Fibroblast of skin of left quadriceps (primary cell): ENCODE measurements around the gene NHP2.

ENCODE experiments used
- DNase-seq, 2 experiments: peaks; one replicate each; pipeline ENCODE4 v3.0.0-alpha.2; 2013; ENCODE audit warnings: low read depth in 2 of 2

Gene NHP2

GRCh38 chr5:178114325-178115135 is 39.2 kb downstream of the NHP2 start:
- DNase-seq, result no peak

DNA sequence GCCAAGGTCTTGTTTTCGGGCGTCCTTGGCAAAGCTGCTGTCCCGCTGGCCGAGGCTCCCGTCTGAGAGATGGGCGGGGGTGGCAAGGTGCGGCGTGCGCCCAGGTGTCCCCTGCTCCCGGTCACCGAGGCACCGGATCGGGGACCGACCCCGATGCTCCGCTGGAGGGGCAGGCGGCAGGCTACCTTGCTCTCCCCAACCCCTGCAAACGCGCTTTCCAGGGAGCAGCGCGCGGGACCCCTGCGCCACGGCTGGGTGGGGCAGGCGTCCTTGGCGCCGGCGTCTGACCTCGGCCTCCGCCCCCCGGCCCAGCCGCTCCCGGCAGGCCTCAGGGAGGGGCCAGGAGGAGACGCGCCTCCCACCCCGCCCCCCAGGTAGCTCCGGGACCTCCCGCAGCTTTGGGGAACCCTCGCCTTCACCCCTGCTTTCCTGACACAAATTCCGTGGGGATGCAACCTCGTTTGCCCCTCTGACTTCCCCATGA is 39.8 kb downstream of the NHP2 start:
- DNase-seq, result no peak

GRCh38 chr5:178113141-178113787 is 40.4 kb downstream of the NHP2 start, which contains the start of gene N4BP3:
TSS of gene N4BP3 (plus strand) at chr5:178113532. CDS start at chr5:178119584, 6,052 bp downstream.
- no peak for DNase-seq

GRCh38 chr5:178112545-178112944 is 41.1 kb downstream of the NHP2 start:
- DNase-seq, result no peak

- peak; percentile 25 to 29 for DNase-seq
Observed at GRCh38 chr5:178111925-178112324, 41.8 kb downstream of the NHP2 start.

- DNase-seq, result no peak
Observed at GRCh38 chr5:178110511-178110910, 43.2 kb downstream of the NHP2 start.

DNA sequence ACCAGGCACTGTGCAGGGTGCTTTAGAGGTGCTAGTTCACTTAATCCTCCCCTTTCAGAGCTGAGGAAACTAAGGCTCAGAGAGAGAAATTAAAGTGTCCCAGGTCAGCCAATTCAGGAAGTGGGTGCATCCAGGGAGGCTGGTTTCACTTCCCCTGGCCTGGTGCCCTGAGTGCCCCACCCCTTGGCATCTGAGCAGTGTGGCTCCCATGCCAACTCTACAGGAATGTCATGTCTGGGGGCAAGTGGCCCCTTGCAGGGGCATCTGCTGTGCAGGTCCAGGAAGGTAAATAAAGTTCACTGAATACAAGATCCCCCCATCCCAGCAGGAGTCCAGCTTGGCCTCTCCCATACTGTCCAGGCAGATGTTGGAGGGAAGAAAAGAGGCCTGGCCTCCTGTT is 44.7 kb downstream of the NHP2 start:
- no peak for DNase-seq

- DNase-seq, result no peak
Observed at GRCh38 chr5:178108446-178108845, 45.2 kb downstream of the NHP2 start.

GRCh38 chr5:178107756-178108310 is 45.9 kb downstream of the NHP2 start:
- DNase-seq, result no peak

DNA sequence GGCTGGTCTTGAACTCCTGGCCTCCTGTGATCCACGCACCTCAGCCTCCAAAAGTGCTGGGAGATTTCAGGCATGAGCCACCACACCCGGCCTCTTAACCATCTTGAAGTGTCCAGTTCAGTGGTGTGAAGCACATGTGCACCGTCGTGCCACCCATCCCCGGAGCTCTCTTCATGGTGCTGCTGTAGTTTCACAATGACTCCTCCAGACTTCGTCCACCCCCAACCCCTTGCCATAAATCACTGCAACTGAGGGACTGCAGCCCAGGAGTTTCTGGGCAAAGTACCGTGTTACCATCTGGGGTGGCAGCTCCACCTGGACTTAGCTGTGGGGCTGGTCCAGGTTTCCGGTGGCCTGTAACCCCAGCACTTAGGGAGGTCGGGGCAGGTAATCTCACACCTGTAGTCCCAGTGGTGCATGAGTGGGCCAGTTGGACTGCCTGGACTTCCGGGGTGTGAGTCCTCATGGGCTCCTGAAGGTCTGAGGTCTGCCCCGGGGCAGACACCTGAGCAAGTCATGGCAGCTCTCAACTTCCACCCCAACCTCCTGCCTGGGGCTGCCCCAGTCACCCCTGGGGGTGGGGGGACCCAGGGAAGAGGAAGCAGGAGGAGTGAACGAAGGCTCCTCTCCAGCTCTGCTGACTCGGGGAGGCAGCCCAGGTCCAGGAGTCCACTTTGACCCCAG is 47.0 kb downstream of the NHP2 start:
- DNase-seq, result no peak

DNA sequence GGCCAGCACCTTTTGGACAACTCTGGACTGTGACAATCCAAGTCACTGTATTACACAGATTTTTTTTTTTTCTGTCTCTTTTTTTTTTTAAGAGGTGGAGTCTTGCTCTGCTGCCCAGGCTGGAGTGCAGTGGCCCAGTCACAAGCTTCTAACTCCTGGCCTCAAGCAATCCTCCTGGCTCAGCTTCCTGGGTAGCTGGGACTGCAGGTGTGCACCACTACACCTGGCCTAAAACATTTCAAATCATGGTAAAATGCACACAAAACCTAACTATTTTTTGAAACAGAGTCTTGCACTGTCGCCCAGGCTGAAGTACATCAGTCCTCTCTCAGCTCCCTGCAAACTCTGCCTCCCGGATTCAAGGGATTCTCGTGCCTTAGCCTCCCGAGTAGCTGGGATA is 47.6 kb downstream of the NHP2 start:
- DNase-seq, result no peak

DNA sequence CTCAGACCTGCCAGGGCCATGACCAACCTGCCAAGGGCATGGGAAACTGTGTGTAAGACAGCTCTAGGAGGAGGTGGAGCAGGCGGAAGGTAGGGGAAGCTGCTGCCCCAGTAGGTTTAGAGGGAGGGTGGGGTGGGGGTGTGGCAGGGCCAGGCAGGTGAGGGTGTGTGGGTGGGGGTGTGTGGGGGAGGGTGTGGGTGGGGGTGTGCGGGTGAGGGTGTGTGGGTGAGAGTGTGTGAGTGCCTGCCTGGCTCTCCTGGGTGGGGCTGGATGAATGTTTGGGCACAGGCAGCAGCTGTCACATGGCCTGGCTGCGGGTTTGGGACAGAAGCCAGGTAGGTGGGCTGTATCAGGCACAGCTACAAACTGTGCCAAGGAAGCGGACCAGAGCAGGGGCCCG is 49.2 kb downstream of the NHP2 start:
- no peak for DNase-seq

DNA sequence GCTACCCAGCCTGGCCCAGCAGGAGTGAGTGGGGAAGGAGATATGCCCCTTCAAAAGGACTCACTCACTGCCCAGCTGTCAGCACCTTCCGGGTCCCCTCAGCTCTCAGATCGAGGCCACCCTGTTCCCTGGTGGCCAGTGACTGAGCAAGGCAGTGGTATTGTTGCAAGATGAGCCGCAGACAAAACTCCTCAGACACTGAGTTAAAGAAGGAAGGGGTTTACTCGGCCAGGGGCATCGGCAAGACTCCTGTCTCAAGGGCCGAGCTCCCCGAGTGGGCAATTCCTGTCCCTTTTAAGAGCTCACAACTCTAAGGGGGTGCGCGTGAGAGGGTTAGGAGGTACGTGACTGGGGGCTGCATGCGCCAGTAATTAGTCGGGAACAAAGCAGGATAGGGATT is 50.1 kb downstream of the NHP2 start:
- DNase-seq, result no peak
